Measurements from ENCODE around the gene METTL25B.
A peak's percentile ranks its signal among the peaks of the same experiment; 100 is the strongest.

METTL25B gene

GRCh38 chr1:156714830-156715229 is 13.4 kb upstream of the METTL25B start:
- no peak for TF ChIP-seq CTCF (conservative IDR thresholded peaks at IDR 0.05; ENCODE audit: low read length)
- no peak for DNase-seq (ENCODE audit: low read depth)
- no peak overlapping the region for H3K4me3 ChIP-seq (ENCODE audit: low read length)

- DNase-seq (ENCODE audit: low read depth), result no peak
- TF ChIP-seq CTCF (conservative IDR thresholded peaks at IDR 0.05; ENCODE audit: low read length), result no peak
- no peak overlapping the region for H3K4me3 ChIP-seq (ENCODE audit: low read length)
These were observed 10.9 kb upstream of the METTL25B start for GRCh38 chr1:156717351-156717750.

GRCh38 chr1:156721131-156721530 is 7.1 kb upstream of the METTL25B start:
- DNase-seq (ENCODE audit: low read depth), result no peak
- H3K4me3 ChIP-seq (ENCODE audit: low read length), result no peak overlapping the region
- no peak for TF ChIP-seq CTCF (conservative IDR thresholded peaks at IDR 0.05; ENCODE audit: low read length)

GRCh38 chr1:156721535-156721934 is 6.7 kb upstream of the METTL25B start:
- DNase-seq (ENCODE audit: low read depth), result no peak
- no peak for TF ChIP-seq CTCF (conservative IDR thresholded peaks at IDR 0.05; ENCODE audit: low read length)
- H3K4me3 ChIP-seq (ENCODE audit: low read length), result no peak overlapping the region

GRCh38 chr1:156725683-156726280 is 2.5 kb upstream of the METTL25B start:
- H3K4me3 ChIP-seq (ENCODE audit: low read length), result peak overlapping the region; percentile 100
- TF ChIP-seq CTCF (conservative IDR thresholded peaks at IDR 0.05; ENCODE audit: low read length), result peak; percentile 98
- DNase-seq (ENCODE audit: low read depth), result peak; percentile 86

- peak overlapping the region; percentile 100 for H3K4me3 ChIP-seq (ENCODE audit: low read length)
- DNase-seq (ENCODE audit: low read depth), result peak; percentile 74
- peak; percentile 80 for TF ChIP-seq CTCF (conservative IDR thresholded peaks at IDR 0.05; ENCODE audit: low read length)
These were observed 1.6 kb upstream of the METTL25B start for GRCh38 chr1:156726549-156727226.

GRCh38 chr1:156727492-156727891 is 777 bp upstream of the METTL25B start:
- peak overlapping the region; percentile 100 for H3K4me3 ChIP-seq (ENCODE audit: low read length)
- DNase-seq (ENCODE audit: low read depth), result no peak
- no peak for TF ChIP-seq CTCF (conservative IDR thresholded peaks at IDR 0.05; ENCODE audit: low read length)

All from AG10803 (cell line).